ENCODE measurements around the gene LCOR.

GRCh38 chr10:97020452-97021400 is 188.6 kb downstream of the LCOR start:
- TF ChIP-seq ZNF565 (CRISPR knock-in tag; conservative IDR thresholded peaks at IDR 0.05; ENCODE audit: low read depth): no peak
- no peak for TF ChIP-seq PATZ1 (CRISPR knock-in tag; IDR thresholded peaks at IDR 0.05; ENCODE audit: borderline replicate concordance)
- TF ChIP-seq PPARA (CRISPR knock-in tag; IDR thresholded peaks at IDR 0.05; ENCODE audit: borderline replicate concordance): no peak
- no peak for TF ChIP-seq RARB (CRISPR knock-in tag; IDR thresholded peaks at IDR 0.05)
- no peak for TF ChIP-seq CREB5 (CRISPR knock-in tag; IDR thresholded peaks at IDR 0.05; ENCODE audit: low read depth)
- no peak for TF ChIP-seq GLIS3 (CRISPR knock-in tag; IDR thresholded peaks at IDR 0.05)
- no peak for TF ChIP-seq POU6F1 (CRISPR knock-in tag; IDR thresholded peaks at IDR 0.05; ENCODE audit: borderline replicate concordance, low read depth)
- TF ChIP-seq ESRRG (CRISPR knock-in tag; IDR thresholded peaks at IDR 0.05): no peak
- no peak for TF ChIP-seq ZFP3 (CRISPR knock-in tag; IDR thresholded peaks at IDR 0.05)

All from SK-N-SH treated with all-trans-retinoic acid at 6 μM for 48 hours (cell line).